NK-92 (cell line): ENCODE results near the gene MRPS22.

ENCODE experiments used
- DNase-seq: peaks from one replicate; lab custom pipeline; 2025; ENCODE audit not compliant: unreplicated experiment; lab: John Stamatoyannopoulos, UW

Gene MRPS22

DNA sequence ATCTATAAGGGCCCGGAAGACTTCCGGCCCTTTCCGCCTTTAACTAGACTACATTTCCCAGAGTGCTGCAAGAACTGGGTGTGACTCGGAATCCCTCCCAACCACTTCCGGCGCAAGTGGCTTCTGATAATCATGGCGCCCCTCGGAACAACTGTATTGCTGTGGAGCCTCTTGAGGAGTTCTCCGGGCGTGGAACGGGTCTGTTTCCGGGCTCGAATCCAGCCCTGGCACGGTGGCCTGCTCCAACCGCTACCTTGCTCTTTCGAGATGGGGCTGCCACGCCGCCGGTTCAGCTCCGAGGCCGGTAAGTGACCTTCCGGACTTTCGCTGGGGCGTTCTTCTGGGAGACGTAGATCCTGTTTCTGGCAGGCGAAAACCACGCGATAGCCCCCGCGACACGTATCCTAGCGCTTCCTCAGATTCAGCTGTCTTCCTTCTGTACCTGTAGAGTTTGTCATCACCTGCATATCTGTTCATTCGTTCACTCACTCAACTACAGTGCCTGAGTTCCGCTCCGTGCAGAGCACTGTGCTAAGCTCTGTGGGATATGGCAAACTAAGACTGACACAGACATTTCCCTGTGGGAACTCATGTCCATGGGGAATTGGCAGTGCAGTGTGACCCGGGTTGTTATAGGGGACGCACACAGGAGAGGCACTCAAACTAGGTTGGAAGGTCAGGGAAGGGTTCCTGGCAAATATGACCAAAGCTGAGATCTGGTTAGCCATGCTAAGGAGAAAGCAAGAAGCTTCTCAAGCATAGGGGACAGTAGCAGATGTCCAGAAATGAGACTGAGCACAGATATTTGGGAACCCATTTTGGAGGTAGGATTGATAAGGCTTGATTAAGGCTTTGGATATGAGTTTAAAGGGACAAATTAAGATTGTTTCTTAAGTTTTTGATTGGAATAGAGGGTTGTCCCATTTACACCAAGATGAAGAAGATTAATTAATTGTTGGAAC is at the start of gene MRPS22:
Gene MRPS22, plus strand, starts transcription at position 126 of the 962 bp plus-strand sequence. Its CDS starts 7 bp downstream, at position 133.
- peak; percentile 35 for DNase-seq

DNA sequence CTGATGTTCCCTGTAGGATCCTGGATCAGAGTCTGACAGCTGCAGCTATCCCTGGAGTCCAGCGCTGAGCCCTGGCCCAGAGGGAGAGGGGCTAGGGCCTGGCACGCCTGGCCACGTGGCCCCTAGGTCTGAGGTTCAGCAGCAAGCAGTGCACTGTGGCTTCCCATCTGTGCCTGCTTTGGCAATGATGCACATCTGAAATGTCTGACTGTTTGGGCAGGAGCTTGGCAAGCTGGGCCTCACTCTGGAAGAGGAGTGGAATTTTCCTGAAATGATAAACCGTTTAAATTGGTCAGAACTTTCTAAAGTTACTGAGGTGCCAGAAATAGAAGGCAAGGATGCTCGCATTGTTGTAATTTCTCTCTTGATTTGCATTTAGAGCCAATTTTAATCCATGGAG is 48.8 kb upstream of the MRPS22 start:
- DNase-seq: no peak

DNA sequence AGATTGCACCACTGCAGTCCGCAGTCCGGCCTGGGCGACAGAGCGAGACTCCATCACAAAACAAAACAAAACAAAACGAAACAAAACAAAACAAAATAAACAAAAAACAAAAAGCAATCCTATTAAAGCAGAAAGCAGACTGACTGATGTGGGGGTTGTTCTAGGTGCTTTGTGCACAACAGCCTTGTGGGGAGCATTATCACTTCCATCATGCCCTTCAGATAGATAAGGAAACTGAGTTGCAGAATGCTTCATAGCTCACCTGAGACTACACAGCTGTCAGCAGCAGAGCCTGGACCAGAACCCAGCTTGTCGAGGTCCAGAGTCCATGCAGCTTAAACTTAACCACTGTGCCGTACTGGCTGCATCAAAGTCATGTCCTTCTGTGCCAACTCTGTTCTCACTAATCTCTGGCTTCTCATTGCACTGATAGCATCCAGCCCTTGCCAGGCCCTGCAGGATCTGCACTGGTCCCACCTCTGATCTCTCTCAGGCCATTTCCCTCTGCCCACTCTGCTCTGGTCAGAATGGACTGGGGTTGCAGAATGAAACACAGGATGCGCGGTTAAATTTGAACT is 47.6 kb upstream of the MRPS22 start:
- no peak for DNase-seq

DNA sequence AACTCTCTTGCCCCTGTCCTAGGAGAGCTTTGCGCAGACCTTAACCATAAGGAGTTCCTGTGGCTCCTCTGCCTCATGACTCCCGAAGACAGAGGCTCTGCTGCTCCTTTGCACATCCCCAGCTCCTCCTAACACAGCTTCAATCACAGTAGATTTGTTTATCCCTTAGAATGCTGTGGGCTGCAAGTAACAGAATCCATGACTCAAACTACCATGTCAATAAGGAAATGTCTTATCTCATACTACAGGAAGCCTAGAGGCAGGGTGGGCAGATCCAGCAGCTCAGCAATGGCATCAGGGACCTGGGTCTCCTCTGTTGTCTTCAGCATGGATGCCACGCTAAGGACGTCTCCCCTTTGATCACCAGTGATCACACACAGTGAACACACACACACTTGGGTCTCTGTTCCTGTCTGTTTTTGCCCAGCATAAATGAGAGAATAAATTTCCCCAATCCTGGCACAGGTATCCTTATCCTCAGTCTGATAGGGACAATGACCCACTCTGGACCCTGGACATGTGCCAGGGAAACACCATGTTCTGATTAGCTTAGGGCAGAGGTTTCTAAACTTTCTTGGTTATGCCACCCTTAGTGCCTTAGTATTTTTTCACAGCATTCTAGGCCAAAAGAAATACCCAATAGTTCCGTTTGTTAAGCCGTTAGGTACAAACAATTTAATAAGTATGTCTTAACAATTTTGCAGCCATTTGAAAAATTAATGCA is 46.1 kb upstream of the MRPS22 start:
- no peak for DNase-seq

DNA sequence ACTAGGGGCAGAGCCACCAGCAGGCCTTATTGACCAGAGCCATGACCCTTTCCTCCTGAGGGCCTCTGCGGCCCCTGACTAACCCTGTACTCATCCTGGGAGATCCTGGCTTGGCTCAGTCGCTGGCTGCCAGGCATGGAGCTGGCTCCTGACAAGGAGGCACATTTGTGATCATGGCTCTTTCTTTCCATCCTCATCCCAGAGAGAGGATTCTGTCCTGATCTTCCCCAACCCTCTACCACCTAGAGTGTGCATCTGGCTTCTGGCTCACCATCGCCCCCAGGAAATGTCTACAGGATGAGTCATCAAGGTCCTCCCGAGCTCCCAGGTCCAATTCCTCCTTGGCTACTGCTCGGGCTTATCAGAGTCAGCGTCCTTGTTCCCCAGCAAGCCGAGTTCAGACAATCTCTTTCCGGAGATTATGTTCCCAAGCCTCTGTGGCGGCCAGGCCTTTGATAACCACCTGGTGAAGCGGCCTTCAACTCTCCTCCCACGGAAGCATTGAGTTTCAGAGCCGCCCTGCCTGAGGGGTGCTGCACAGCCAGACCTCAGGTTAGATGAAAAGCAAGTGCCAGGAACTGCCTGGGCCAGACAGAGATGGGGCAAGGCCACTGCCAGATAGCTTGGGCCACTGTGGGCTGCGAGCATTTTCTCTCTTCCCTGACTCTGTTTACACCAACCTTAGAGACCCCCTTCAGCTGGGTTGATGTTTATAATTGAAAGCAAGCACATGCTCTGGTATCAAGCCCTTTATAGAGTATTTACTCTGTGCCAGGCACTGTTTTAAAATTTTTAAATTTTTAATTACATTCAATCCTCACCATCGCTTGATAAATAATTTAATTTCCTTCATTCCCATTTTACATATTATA is 44.3 kb upstream of the MRPS22 start:
- no peak for DNase-seq

DNA sequence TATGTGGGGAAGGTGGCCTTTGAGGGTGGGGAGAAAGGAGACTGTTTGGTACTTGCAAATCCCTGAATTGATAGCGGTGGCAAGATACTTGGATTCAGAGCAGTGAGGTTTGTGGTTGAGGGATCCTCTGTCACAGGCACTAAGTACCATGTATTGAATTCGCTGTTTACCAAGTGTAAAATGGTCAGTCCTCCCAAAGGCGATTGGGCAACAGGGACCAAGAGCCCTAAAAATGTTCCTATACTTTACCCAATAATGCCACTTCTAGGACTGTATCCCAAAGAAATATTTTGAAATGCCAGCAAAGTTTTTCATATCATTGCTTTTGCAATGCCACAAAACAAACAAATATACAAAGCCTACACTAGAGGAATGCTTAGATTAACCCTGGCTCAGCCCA is 43.4 kb upstream of the MRPS22 start:
- DNase-seq: no peak

DNA sequence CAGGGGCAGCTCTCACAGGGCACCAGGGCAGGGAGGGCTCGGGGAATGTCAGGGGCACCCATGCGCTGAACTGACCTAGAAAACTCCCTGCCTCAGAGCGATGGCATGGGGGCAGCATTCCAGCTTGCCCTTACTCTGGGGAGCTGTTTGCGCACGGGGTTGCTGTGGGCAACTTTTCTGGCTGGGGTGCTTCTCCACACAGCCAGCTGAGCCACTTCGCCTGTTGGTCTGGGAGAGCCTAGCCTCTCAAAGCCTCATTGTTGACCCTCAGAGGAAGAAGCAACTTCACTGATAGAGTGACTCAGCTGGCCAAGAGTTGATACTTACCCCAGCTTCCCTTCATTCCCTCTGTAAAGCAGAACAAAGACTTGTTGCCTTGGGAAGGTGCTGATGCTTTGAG is 42.6 kb upstream of the MRPS22 start:
- DNase-seq: no peak

DNA sequence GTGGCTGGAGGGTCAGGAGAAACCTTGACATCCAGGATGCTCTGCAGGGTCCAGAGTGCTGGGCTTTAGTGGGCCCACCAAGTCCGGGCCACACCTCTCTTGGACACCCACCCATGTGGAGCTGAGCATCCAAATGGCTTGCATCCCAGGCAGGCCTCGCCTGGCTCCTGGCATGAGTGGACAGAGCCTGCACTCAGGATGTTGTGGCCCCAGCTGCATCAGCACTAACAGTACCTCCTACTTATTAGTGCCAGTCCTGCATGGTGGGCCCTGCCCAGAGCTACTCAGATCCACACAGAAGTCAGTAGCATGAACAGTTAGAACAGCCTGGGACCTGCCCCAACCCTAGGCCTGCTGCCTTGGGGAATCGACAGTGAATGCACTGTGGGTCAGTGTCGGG is 42.2 kb upstream of the MRPS22 start:
- no peak for DNase-seq

DNA sequence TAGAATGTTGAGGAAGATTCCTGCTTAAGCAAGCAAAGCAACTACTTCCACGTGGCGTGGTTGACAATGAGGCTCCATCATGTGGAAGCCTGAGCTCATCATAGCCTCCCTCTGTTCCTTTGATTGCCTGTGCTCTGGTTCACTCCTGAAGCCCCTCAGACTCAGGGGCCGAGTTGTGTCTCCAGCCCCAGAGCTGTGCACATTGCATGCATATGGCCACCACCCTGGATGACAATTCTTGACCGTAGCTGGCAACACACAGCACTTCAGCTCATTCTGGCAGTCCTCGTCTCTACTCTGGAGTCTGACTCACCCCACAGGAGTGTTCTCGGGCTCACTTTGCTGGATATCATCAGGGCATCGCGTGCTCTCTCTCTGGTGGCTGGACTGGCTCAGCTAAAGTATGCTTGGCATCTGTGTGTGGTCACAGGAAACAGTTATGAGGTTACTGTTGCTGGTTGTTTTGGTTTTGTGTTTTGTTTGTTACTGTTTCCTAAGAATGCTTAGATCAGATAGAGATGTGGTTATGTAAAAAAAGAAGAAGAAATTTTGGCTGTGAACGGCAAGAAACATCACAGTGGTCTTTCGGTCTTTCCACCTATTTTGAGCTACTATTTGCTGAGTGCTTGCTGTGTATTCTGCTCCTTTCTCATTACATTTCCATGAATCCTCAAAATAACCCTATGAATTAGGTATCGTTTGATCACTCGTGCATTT is 41.6 kb upstream of the MRPS22 start:
- DNase-seq: no peak

DNA sequence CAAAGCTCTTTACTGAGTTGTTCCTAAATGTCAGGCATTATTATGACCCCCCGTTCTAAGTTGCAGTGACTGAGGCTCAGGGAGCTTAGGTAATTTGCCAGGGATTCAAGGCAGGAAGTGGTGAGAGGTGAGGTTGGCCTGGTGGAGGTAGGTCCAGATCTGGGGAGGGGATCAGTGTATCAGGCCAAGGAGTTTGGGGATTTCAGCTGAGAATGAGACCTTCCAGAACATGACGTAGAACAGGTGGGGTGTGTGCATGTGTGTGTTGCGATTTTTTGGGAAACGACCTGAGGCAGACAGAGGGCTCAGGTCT is 41.1 kb upstream of the MRPS22 start:
- DNase-seq: no peak

DNA sequence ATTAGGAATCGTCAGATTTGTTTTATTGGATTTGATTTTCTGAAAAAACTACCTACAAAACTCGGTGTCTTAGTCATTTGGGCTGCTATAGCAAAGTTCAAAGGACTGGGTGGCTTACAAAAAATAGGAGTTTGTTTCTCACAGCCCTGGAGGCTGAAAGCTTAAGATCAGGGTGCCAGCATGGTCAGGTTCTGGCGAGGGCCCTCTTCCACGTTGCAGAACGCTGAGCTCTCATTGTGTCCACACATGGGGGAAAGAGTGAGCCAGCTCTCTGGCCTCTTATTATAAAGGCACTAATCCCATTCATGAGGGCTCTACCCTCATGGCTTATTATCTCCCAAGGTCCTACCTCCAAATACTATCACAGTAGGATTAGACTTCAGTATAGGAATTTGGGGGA is 40.6 kb upstream of the MRPS22 start:
- DNase-seq: no peak

DNA sequence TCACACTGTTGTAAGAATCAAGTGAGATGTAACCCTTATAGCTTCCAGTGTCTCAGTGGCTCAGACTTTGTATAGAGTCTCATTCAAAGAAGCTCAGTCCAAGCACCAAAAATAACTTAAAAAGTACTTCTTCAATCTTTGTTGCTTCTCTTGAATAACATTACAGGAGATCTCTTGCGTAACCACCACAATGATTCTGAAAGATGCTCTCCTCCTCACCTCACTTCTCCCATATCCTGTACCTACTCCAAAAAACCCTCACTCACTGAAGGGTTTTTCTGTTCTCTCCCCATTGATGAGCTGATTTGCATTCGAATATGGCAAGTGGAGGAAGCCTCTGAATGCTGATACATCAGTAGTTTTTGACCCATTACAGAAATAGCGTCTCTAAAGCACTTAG is 39.4 kb upstream of the MRPS22 start:
- no peak for DNase-seq

DNA sequence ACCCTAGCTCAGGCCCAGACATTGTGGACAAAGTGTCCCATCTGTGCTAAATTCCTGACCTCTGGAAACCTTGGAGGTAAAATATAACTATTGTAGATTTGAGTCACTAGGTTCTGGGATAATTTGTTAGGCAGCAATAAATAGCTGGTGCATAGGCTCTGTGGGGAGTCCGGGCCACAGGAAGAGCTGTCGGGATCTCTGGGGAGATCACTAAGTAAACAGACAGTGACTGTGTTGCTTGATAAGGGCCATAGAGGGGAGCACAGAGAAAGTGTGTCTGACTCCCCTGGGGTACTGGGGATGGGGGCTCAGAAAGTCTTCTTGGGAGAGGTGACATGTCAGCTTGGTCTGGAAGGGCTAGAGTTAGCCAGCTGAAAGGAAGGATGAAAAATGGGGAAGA is 37.7 kb upstream of the MRPS22 start:
- DNase-seq: no peak

DNA sequence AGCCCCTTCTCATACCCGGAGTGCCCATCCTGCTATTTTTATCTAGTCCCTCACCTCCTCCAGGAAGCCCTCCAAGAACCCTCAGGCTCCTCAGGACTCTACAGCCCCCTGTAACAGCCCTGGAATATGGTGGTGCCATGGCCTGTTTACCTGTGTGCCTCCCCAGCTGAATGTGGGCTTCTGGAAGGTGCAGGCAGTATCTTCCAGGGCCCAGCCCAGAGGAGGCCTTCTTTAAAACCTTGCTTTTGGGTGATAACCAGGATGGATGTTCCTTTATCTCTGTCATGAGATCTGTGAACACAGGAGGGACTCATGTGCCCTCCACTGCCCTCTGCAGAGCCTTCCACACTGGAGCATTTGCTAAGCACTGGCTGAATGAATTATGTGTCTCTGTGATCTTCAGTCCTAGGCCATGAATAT is 36.7 kb upstream of the MRPS22 start:
- DNase-seq: no peak

DNA sequence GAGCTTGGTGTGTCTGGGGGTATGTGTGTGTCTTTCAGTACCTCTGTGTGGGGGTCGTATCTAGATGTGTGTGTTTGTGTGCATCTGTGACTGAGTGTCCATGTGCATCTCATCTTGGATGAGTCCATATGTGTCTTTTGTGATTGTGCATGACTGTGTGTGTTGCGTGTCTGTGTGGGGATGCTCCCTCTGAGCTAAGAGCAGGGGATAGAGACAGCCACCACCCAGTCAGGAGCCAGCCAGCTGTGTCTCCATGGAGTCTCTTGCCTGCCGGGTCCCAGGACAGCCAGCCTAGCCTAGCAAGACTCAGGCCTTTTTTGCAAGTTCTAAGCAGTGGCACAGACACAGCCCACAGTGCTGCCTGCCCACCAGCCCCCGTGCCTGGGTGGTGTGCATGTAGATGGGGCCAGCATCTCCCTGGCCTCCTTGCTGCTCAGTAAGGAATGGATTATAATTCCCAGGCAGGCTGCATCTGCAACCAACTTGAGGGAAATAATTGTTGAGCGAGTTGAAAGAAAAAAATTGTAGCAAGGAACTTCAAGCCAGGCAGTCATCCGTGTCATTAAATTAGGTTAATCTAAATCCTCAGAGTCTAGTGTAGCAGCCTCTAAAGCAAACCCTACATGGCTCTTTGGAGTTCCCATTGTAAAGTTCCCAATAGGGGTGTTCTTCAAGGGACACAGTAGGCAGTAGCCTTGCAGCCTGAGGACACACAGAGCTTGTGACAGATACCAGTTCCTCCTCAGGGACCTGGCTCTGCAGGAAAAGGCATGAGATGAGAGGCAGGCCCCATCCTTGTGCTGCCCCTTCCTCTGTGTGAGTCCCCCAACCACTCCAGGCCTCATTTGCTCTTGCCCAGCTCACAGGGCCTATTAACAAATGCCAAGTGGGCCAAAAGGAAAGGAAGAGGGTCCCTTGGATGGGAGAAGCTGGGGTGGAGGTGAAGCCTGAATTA is 35.9 kb upstream of the MRPS22 start:
- no peak for DNase-seq

DNA sequence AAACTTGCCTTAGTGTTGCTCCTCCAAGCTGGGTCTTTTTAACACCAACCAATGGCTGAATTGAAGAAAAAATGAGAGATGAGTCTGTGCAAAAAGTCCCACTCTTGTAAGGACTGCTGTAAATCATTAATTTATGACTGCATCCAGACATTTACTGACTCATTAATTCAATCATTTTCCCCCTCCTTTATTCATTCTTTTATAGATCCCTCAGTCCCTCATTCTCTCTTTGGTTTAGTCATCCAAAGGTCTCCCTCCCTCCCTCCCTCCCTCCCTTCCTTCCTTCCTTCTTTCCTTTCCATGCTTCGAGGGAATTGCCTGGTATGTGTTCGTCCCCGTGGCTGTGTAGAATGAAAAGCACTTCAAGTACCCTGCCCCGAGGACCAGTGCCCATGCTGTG is 35.3 kb upstream of the MRPS22 start:
- no peak for DNase-seq

DNA sequence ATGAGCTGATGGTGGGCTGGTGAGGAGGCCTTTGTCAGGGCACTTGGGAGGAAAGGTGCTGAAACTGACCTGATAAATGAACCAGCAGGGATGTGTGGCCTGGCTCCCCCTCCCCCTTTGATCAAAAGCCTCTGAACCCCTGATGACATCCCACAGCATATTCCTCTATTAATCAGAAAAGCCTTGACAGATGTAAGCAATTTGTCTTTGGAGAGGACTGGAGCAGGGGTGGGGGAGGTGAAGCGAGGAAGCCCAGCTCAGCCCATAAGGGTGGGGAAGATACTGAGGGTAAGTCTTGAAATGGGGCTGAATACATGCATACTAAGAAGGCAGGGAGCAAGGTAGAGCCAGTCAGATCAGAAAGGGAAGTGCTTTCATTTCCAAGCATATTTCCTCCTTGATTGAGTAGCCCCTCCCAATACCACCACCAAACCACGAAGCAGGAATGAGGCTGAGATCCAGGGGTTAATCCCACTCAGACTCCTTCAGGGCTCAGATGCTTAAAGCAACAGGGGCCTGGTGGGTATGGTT is 34.7 kb upstream of the MRPS22 start:
- DNase-seq: no peak

DNA sequence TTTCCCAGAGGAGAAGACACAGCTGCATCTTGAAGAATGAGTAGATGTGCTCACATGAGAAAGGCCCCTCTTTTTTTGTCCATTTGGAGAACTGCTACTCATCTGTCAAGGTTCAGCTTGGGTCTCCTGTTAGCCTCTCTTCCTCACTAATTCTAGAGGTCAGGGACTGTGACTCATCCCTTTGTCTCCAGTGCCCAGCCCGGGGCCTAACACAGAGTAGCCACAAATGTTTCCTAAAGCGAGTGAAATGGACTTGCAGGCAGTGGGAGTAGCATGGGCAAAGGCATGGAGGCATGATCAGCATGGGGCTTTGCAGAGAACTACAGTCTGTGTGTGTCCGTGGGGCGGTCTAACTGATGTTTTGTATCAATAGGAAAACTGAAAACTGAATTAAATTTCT is 33.9 kb upstream of the MRPS22 start:
- no peak for DNase-seq

DNA sequence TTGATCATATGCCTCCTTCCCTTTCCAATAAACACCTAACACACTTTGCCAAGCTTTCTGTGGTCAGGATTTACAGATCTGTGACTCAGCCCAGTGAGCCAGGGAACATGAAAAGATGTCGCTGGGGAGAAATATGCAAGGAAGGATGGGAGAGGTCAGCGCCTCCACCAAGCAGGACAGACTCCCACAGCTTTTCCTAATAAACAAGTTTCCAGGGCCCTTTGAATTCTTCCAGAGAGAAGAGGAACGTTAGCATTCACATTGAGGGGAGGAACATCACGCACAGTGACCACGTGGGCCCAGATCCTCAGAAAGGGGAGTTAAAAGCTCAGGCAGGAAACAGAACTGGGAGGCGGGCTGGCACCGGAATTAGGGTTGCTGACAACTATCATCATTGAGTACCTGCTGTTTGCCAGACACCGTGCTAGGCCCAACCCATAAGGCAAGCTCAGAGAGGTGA is 33.3 kb upstream of the MRPS22 start:
- DNase-seq: no peak
